Activated CD4-positive, alpha-beta T cell treated with anti-CD3 and anti-CD28 coated beads, Interleukin-2, amount 10 ng/mL, durations not matched to agents 24 days and 14 days (primary cell): ENCODE results near the gene ADAM12. TPM values are rescaled to one million over a fixed set of nuclear protein-coding genes. Genes with fewer than 3 reads are reported as not detected.

Experiments used
- DNase-seq: peaks from one replicate; pipeline ENCODE4 v3.0.0; 2022
- H3K27ac Mint-ChIP-seq: one replicate; pipeline ENCODE4 v1.8.0; 2022; ENCODE audit warnings: mild to moderate bottlenecking, mixed read lengths
- H3K27me3 Mint-ChIP-seq: one replicate; pipeline ENCODE4 v1.8.0; 2022; ENCODE audit warnings: mixed read lengths
- H3K36me3 Mint-ChIP-seq: one replicate; pipeline ENCODE4 v1.8.0; 2022; ENCODE audit warnings: low read depth, mild to moderate bottlenecking, mixed read lengths
- H3K4me1 Mint-ChIP-seq: one replicate; pipeline ENCODE4 v1.8.0; 2021; ENCODE audit warnings: mixed read lengths
- H3K4me3 Mint-ChIP-seq: one replicate; pipeline ENCODE4 v1.8.0; 2022; ENCODE audit warnings: mild to moderate bottlenecking, moderate library complexity, mixed read lengths
- H3K9me3 Mint-ChIP-seq: one replicate; pipeline ENCODE4 v1.8.0; 2021; ENCODE audit warnings: mixed read lengths
- intact Hi-C: fragments of 100-400 bp; cut with micrococcal nuclease; formaldehyde crosslinking; loops from one replicate; pipeline ENCODE4 v1.15.1; 2023
- total RNA-seq: library from RNA; stranded (reverse); gene quantifications from 2 replicates; pipeline ENCODE4 v1.2.3, GENCODE V29; 2022

Gene ADAM12
- total RNA-seq, 1 donor from 2014 or later, result not detected

GRCh38 chr10:126226988-126227761, 161.1 kb downstream of the ADAM12 start:
- no peaks in the 10 kb centered on the region for H3K27me3 Mint-ChIP-seq
- intact Hi-C loops, result no loop called here
- no peaks in the 10 kb centered on the region for H3K4me1 Mint-ChIP-seq

GRCh38 chr10:126226205-126226604, 162.1 kb downstream of the ADAM12 start:
- H3K9me3 Mint-ChIP-seq, result no peaks in the 10 kb centered on the region
- H3K27ac Mint-ChIP-seq, result no peak overlapping the region

More at GRCh38 chr10:126226988-126227761, 161.1 kb downstream of the ADAM12 start:
- Mint-ChIP-seq H3K4me3 (no peak overlapping the region), H3K27ac (no peak overlapping the region), H3K36me3 (no peaks in the 10 kb centered on the region), H3K9me3 (no peaks in the 10 kb centered on the region)
- no peak for DNase-seq

GRCh38 chr10:126225672-126226008, 162.6 kb downstream of the ADAM12 start:
- no peak overlapping the region for H3K4me3 Mint-ChIP-seq
- intact Hi-C loops, result no loop called here
- H3K27ac Mint-ChIP-seq, result no peak overlapping the region
- H3K27me3 Mint-ChIP-seq, result no peaks in the 10 kb centered on the region
- no peaks in the 10 kb centered on the region for H3K36me3 Mint-ChIP-seq
- no peaks in the 10 kb centered on the region for H3K4me1 Mint-ChIP-seq
- DNase-seq, result no peak
- H3K9me3 Mint-ChIP-seq, result no peaks in the 10 kb centered on the region

More at GRCh38 chr10:126226205-126226604, 162.1 kb downstream of the ADAM12 start:
- intact Hi-C loops, result no loop called here
- no peak for DNase-seq
- Mint-ChIP-seq H3K36me3 (no peaks in the 10 kb centered on the region), H3K4me1 (no peaks in the 10 kb centered on the region), H3K4me3 (no peak overlapping the region), H3K27me3 (no peaks in the 10 kb centered on the region)

GRCh38 chr10:126224967-126225671, 163.2 kb downstream of the ADAM12 start:
- DNase-seq, result no peak
- intact Hi-C loops, result no loop called here
- H3K9me3 Mint-ChIP-seq, result no peaks in the 10 kb centered on the region
- no peaks in the 10 kb centered on the region for H3K36me3 Mint-ChIP-seq
- H3K4me1 Mint-ChIP-seq, result no peaks in the 10 kb centered on the region
- no peak overlapping the region for H3K4me3 Mint-ChIP-seq
- no peaks in the 10 kb centered on the region for H3K27me3 Mint-ChIP-seq
- H3K27ac Mint-ChIP-seq, result no peak overlapping the region

GRCh38 chr10:126223512-126224067, 164.7 kb downstream of the ADAM12 start:
- no peaks in the 10 kb centered on the region for H3K4me1 Mint-ChIP-seq
- H3K9me3 Mint-ChIP-seq, result no peaks in the 10 kb centered on the region
- no peaks in the 10 kb centered on the region for H3K27me3 Mint-ChIP-seq
- DNase-seq, result no peak
- H3K27ac Mint-ChIP-seq, result no peak overlapping the region
- no peaks in the 10 kb centered on the region for H3K36me3 Mint-ChIP-seq
- no peak overlapping the region for H3K4me3 Mint-ChIP-seq
- intact Hi-C loops, result no loop called here

- H3K36me3 Mint-ChIP-seq, result no peaks in the 10 kb centered on the region
- H3K27me3 Mint-ChIP-seq, result no peaks in the 10 kb centered on the region
- H3K9me3 Mint-ChIP-seq, result no peaks in the 10 kb centered on the region
- no peak for DNase-seq
- no peak overlapping the region for H3K4me3 Mint-ChIP-seq
- intact Hi-C loops, result no loop called here
- no peaks in the 10 kb centered on the region for H3K4me1 Mint-ChIP-seq
- H3K27ac Mint-ChIP-seq, result no peak overlapping the region
Observed at GRCh38 chr10:126222736-126223511, 165.4 kb downstream of the ADAM12 start.

- intact Hi-C loops, result no loop called here
- Mint-ChIP-seq H3K4me1 (no peaks in the 10 kb centered on the region), H3K9me3 (no peaks in the 10 kb centered on the region), H3K36me3 (no peaks in the 10 kb centered on the region), H3K4me3 (no peak overlapping the region), H3K27ac (no peak overlapping the region), H3K27me3 (no peaks in the 10 kb centered on the region)
- no peak for DNase-seq
Observed at GRCh38 chr10:126221874-126222273, 166.4 kb downstream of the ADAM12 start.

GRCh38 chr10:126218778-126219649, 169.3 kb downstream of the ADAM12 start:
- Mint-ChIP-seq H3K36me3 (no peaks in the 10 kb centered on the region), H3K9me3 (no peaks in the 10 kb centered on the region), H3K27ac (no peak overlapping the region), H3K27me3 (no peaks in the 10 kb centered on the region), H3K4me1 (no peaks in the 10 kb centered on the region), H3K4me3 (no peak overlapping the region)
- no peak for DNase-seq
- intact Hi-C loops, result no loop called here

- Mint-ChIP-seq H3K27ac (no peak overlapping the region), H3K27me3 (no peaks in the 10 kb centered on the region), H3K4me1 (no peaks in the 10 kb centered on the region), H3K9me3 (no peaks in the 10 kb centered on the region), H3K4me3 (no peak overlapping the region), H3K36me3 (no peaks in the 10 kb centered on the region)
- no peak for DNase-seq
- intact Hi-C loops, result no loop called here
Observed at GRCh38 chr10:126218174-126218573, 170.1 kb downstream of the ADAM12 start.

GRCh38 chr10:126216632-126216961, 171.7 kb downstream of the ADAM12 start:
- no peak overlapping the region for H3K27ac Mint-ChIP-seq
- H3K4me3 Mint-ChIP-seq, result no peak overlapping the region
- H3K4me1 Mint-ChIP-seq, result no peaks in the 10 kb centered on the region

GRCh38 chr10:126215746-126216631, 172.3 kb downstream of the ADAM12 start:
- no peak for DNase-seq
- no peaks in the 10 kb centered on the region for H3K36me3 Mint-ChIP-seq
- H3K27ac Mint-ChIP-seq, result no peak overlapping the region
- intact Hi-C loops, result no loop called here
- no peaks in the 10 kb centered on the region for H3K27me3 Mint-ChIP-seq
- H3K4me3 Mint-ChIP-seq, result no peak overlapping the region
- H3K4me1 Mint-ChIP-seq, result no peaks in the 10 kb centered on the region
- no peaks in the 10 kb centered on the region for H3K9me3 Mint-ChIP-seq

More at GRCh38 chr10:126216632-126216961, 171.7 kb downstream of the ADAM12 start:
- no peaks in the 10 kb centered on the region for H3K36me3 Mint-ChIP-seq
- H3K27me3 Mint-ChIP-seq, result no peaks in the 10 kb centered on the region
- no peaks in the 10 kb centered on the region for H3K9me3 Mint-ChIP-seq
- intact Hi-C loops, result no loop called here
- no peak for DNase-seq

GRCh38 chr10:126214679-126215078, 173.6 kb downstream of the ADAM12 start:
- intact Hi-C loops, result no loop called here
- Mint-ChIP-seq H3K4me3 (no peak overlapping the region), H3K36me3 (no peaks in the 10 kb centered on the region), H3K9me3 (no peaks in the 10 kb centered on the region), H3K27me3 (no peaks in the 10 kb centered on the region), H3K27ac (no peak overlapping the region), H3K4me1 (no peaks in the 10 kb centered on the region)
- DNase-seq, result no peak
